ENCODE data around the gene HSPA4. TPM values are rescaled to one million over a fixed set of nuclear protein-coding genes. Genes with fewer than 3 reads are reported as not detected.

The HSPA4 gene
- total and polyA plus RNA-seq, 2 of the 13 experiments (the other 11 are each of a cell fraction or from before 2014, with no cell fraction given) = 36.6 to 231 TPM

DNA sequence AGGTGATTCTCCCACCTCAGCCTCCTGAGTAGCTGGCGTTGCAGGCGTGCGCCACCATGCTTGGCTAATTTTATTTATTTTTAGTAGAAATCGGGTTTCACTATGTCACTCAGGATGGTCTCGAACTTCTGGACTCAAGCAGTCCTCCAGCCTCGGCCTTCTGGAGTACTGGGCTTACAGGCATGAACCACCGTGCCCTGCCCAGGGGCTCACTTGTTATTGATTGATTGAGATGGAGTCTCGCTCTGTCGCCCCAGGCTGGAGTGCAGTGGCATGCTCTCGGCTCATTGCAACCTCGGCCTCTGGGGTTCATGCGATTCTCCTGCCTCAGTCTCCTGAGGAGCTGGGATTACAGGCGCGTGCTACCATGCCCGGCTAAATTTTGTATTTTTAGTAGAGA is 1.6 kb downstream of the HSPA4 start:
- ATAC-seq (no peak), FAIRE-seq (no peak), DNase-seq (ENCODE audit: low spot score) (no peak)
- H3K27ac ChIP-seq (ENCODE audit: extremely low read length, insufficient read depth, low read length) = peak overlapping the region; percentile 100
- peaks cover 76% of the 10 kb centered on the region for H3K4me1 ChIP-seq (ENCODE audit: insufficient read depth, low read length)
- H3K9me3 ChIP-seq (ENCODE audit: low read length) = no peaks in the 10 kb centered on the region
- H2AFZ ChIP-seq (ENCODE audit: low read length) = no peak overlapping the region
- H3K27me3 ChIP-seq (ENCODE audit: control insufficient read depth in 1 of 2, insufficient read depth in 2 of 2, low read length in 2 of 2) = no peaks in the 10 kb centered on the region; a peak in 1 of 5 replicates
- in situ Hi-C loops (cut with HindIII; ENCODE audit: extremely low pct_ligation_motif_present, low pct_unique_long_range_greater_than_20kb) = loop anchor here (5.0 kb wide), 1 partner anchor 91 kb away; the partner anchor contains the start of gene AFF4
- WGBS (ENCODE audit: low lambda C conversion rate) = 76% methylated on average over 15 of the region's 15 CpGs
- no TSS peak for BruUV-seq (replicated peaks)
- H3K36me3 ChIP-seq (replicated peaks in 1 of 2; ENCODE audit: control insufficient read depth in 1 of 2, insufficient read depth in 2 of 2, low read length in 2 of 2) = no peaks in the 10 kb centered on the region
- ChIA-PET CTCF (ENCODE audit: low intra/inter-chr PET ratio, low total read pairs) (no interaction called here), POLR2A (no interaction called here)
- H3K79me2 ChIP-seq (ENCODE audit: insufficient read depth, low read length) = peaks cover 77% of the 10 kb centered on the region
- H3K9ac ChIP-seq (ENCODE audit: insufficient read depth, low read depth, low read length) = peak overlapping the region; percentile 99; the same call in 1 of the 2 replicates
- H4K20me1 ChIP-seq (ENCODE audit: insufficient read depth, low read length) = peaks cover 35% of the 10 kb centered on the region
- peak overlapping the region; percentile 90 to 95 (median 94); a peak in 5 of 6 replicates for H3K4me3 ChIP-seq (replicated peaks in 1 of 3; ENCODE audit: insufficient read depth in 1 of 3, low read depth in 2 of 3, low read length in 3 of 3)
- intact Hi-C loops (cut with micrococcal nuclease; ENCODE audit: unreplicated experiment) = loop anchor here (5.0 kb wide), 1 partner anchor 36 kb away; no protein-coding TSS in a partner anchor
- H3K4me2 ChIP-seq (ENCODE audit: low read depth, low read length) = peak overlapping the region; percentile 87
- TF ChIP-seq, protein P1, sequence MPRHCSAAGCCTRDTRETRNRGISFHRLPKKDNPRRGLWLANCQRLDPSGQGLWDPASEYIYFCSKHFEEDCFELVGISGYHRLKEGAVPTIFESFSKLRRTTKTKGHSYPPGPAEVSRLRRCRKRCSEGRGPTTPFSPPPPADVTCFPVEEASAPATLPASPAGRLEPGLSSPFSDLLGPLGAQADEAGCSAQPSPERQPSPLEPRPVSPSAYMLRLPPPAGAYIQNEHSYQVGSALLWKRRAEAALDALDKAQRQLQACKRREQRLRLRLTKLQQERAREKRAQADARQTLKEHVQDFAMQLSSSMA (CRISPR knock-in tag; IDR thresholded peaks at IDR 0.05) = no peak
- TF ChIP-seq ZBTB38 (CRISPR knock-in tag; IDR thresholded peaks at IDR 0.05) = peak; percentile 57; the same call in 1 of the 2 replicates
- TF ChIP-seq ZMYM4 (CRISPR knock-in tag; IDR thresholded peaks at IDR 0.05) = 0 out of 2 replicates have a peak, but pooled peaks have one; percentile 17

DNA sequence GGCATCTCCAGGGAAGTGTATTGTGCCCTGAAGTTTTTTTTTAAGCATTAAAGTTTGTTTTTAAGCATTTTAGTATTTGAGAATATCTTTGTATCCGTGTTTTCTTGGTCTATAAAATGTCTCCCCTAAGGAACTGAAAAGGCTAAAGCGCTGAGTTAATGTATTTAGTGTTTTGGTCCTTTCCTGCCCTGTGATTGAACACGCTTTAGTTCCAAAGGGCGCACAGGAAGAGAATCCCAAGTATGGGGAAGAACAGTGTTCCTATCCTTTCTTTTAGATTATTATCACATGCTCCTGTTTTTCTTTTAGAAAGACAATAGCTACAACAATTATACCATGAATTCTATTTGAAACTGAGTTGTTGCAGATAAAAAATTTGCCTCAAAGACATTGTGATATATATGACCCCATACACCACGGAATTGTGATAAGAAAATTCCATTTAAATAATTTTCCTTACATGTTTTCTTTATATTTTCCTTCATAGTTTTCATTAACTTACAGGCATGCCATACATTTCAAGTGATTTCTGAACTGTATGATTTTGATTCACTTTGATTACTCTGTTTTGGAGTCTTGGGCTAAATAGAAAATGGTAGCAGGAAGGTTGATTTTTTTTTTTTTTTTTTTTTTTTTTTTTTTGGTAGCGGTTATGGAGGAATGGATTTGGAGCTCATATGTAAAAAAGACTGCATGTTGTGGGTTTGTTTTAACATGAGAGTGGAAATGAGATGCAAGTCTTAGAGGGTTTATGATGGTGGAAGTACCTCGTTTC is 3.1 kb downstream of the HSPA4 start:
- Histone ChIP-seq H2AFZ (ENCODE audit: low read length) (no peak overlapping the region), H3K9me3 (ENCODE audit: low read length) (no peaks in the 10 kb centered on the region), H4K20me1 (ENCODE audit: insufficient read depth, low read length) (peaks cover 40% of the 10 kb centered on the region), H3K9ac (ENCODE audit: insufficient read depth, low read depth, low read length) (0 out of 2 replicates have a peak overlapping the region, but pooled peaks have one; percentile 3), H3K4me3 (replicated peaks in 1 of 3; ENCODE audit: insufficient read depth in 1 of 3, low read depth in 2 of 3, low read length in 3 of 3) (no peak overlapping the region; a peak in 2 of 6 replicates), H3K4me1 (ENCODE audit: insufficient read depth, low read length) (peaks cover 63% of the 10 kb centered on the region), H3K36me3 (replicated peaks in 1 of 2; ENCODE audit: control insufficient read depth in 1 of 2, insufficient read depth in 2 of 2, low read length in 2 of 2) (no peaks in the 10 kb centered on the region), H3K27me3 (ENCODE audit: control insufficient read depth in 1 of 2, insufficient read depth in 2 of 2, low read length in 2 of 2) (no peaks in the 10 kb centered on the region; a peak in 1 of 5 replicates), H3K79me2 (ENCODE audit: insufficient read depth, low read length) (peaks cover 89% of the 10 kb centered on the region), H3K27ac (ENCODE audit: extremely low read length, insufficient read depth, low read length) (peak overlapping the region; percentile 14), H3K4me2 (ENCODE audit: low read depth, low read length) (peak overlapping the region; percentile 87)
- ChIA-PET POLR2A (no interaction called here), CTCF (ENCODE audit: low intra/inter-chr PET ratio, low total read pairs) (no interaction called here)
- no TSS peak for BruUV-seq (replicated peaks)
- FAIRE-seq = no peak
- 85% methylated on average over 7 of the region's 7 CpGs for WGBS (ENCODE audit: low lambda C conversion rate)
- intact Hi-C loops (cut with micrococcal nuclease; ENCODE audit: unreplicated experiment) (loop anchor here (5.0 kb wide), 1 partner anchor 38 kb away; no protein-coding TSS in a partner anchor), in situ Hi-C loops (cut with HindIII; ENCODE audit: extremely low pct_ligation_motif_present, low pct_unique_long_range_greater_than_20kb) (loop anchor here (5.0 kb wide), 1 partner anchor 93 kb away; the partner anchor contains the start of gene AFF4)
- DNase-seq (ENCODE audit: low spot score) = no peak
- ATAC-seq = no peak
- 0 out of 2 replicates have a peak, but pooled peaks have one; percentile 18 for TF ChIP-seq HNF4A (CRISPR knock-in tag; IDR thresholded peaks at IDR 0.05)
- TF ChIP-seq HNRNPL (IDR thresholded peaks at IDR 0.05; ENCODE audit: low read depth, low read length) = no peak
- TF ChIP-seq ZNF549 (CRISPR knock-in tag; IDR thresholded peaks at IDR 0.05) = peak; percentile 72; the same call in 1 of the 2 replicates
- no peak for TF ChIP-seq SOX13 (IDR thresholded peaks at IDR 0.05)
- TF ChIP-seq SOX13 (CRISPR knock-in tag; conservative IDR thresholded peaks at IDR 0.05 in 1 of 2, IDR thresholded peaks at IDR 0.05 in 1 of 2) = peak in 1 of 2 experiments; percentile 17; a peak in 1 of 4 replicates
- TF ChIP-seq, protein P2, sequence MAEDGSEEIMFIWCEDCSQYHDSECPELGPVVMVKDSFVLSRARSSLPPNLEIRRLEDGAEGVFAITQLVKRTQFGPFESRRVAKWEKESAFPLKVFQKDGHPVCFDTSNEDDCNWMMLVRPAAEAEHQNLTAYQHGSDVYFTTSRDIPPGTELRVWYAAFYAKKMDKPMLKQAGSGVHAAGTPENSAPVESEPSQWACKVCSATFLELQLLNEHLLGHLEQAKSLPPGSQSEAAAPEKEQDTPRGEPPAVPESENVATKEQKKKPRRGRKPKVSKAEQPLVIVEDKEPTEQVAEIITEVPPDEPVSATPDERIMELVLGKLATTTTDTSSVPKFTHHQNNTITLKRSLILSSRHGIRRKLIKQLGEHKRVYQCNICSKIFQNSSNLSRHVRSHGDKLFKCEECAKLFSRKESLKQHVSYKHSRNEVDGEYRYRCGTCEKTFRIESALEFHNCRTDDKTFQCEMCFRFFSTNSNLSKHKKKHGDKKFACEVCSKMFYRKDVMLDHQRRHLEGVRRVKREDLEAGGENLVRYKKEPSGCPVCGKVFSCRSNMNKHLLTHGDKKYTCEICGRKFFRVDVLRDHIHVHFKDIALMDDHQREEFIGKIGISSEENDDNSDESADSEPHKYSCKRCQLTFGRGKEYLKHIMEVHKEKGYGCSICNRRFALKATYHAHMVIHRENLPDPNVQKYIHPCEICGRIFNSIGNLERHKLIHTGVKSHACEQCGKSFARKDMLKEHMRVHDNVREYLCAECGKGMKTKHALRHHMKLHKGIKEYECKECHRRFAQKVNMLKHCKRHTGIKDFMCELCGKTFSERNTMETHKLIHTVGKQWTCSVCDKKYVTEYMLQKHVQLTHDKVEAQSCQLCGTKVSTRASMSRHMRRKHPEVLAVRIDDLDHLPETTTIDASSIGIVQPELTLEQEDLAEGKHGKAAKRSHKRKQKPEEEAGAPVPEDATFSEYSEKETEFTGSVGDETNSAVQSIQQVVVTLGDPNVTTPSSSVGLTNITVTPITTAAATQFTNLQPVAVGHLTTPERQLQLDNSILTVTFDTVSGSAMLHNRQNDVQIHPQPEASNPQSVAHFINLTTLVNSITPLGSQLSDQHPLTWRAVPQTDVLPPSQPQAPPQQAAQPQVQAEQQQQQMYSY (CRISPR knock-in tag; IDR thresholded peaks at IDR 0.05) = no peak
- no peak for TF ChIP-seq GABPA (IDR thresholded peaks at IDR 0.05; ENCODE audit: low read depth, low read length)
- peak; percentile 17; the same call in 1 of the 2 replicates for TF ChIP-seq GABPA (CRISPR knock-in tag; IDR thresholded peaks at IDR 0.05; ENCODE audit: low read depth)
- 0 out of 2 replicates have a peak, but pooled peaks have one; percentile 14 for TF ChIP-seq HNF4G (IDR thresholded peaks at IDR 0.05; ENCODE audit: borderline replicate concordance, low read depth, low read length)
- no peak for TF ChIP-seq HNF4G (CRISPR knock-in tag; IDR thresholded peaks at IDR 0.05; ENCODE audit: borderline replicate concordance, low read depth)
